ENCODE results near the gene GPR33. TPM values are rescaled to one million over a fixed set of nuclear protein-coding genes. Genes with fewer than 3 reads are reported as not detected.

Gene GPR33
- total RNA-seq, 1 experiment from 2014 or later, result not detected

DNA sequence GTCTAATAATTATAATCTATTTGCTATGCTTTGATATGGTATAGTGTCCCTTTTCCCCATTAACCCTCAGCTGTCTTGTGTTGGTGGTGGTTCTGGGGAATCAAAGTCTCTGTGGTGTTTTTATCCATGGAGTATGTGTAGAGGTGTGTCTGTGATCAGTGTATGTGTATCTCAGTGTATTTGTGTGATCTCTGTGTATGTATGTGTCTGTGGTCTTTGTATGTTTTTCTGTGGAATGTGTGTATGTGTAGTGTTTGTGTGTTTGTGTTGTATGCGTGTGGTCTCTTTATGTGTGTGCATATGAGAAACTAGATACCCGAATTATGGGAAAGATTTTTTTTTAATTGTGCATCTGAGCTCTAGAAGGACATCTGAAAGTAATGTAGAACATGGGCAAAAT lies 1.1 kb downstream of the GPR33 start:
- H2BK20ac ChIP-seq (ENCODE audit: low read depth, low read length, poor library complexity, severe bottlenecking), result no peak overlapping the region

More for the DNA sequence above, 1.1 kb downstream of the GPR33 start:
- Histone ChIP-seq H3K14ac (ENCODE audit: insufficient read depth, low read length) (no peak overlapping the region), H3T11ph (ENCODE audit: low read length) (no peak overlapping the region), H3K4me2 (ENCODE audit: insufficient read depth, insufficient read length, low read length) (no peak overlapping the region), H2BK5ac (ENCODE audit: insufficient read length, low read length) (no peak overlapping the region), H3K79me1 (ENCODE audit: insufficient read depth, low read depth, low read length, poor library complexity, severe bottlenecking) (no peaks in the 10 kb centered on the region), H2BK12ac (ENCODE audit: insufficient read length, low read depth, low read length) (no peak overlapping the region), H2BK120ac (ENCODE audit: low read depth, low read length, poor library complexity, severe bottlenecking) (no peak overlapping the region), H4K20me1 (ENCODE audit: control insufficient read depth, insufficient read depth, insufficient read length) (no peaks in the 10 kb centered on the region), H3K27me3 (ENCODE audit: insufficient read depth, low read length) (no peaks in the 10 kb centered on the region), H3K18ac (ENCODE audit: insufficient read length, low read depth, low read length) (no peak overlapping the region), H4K8ac (replicated peaks; ENCODE audit: insufficient read length, low read depth, low read length) (no peak overlapping the region), H3K4me1 (ENCODE audit: insufficient read depth, low read length) (no peaks in the 10 kb centered on the region), H3K56ac (ENCODE audit: insufficient read length, low read depth, low read length) (no peak overlapping the region), H2AFZ (ENCODE audit: low read length) (no peak overlapping the region), H3K23me2 (ENCODE audit: insufficient read length, low read depth, low read length, poor library complexity, severe bottlenecking) (no peaks in the 10 kb centered on the region), H4K91ac (ENCODE audit: insufficient read length, low read depth, low read length) (no peak overlapping the region), H3K4ac (ENCODE audit: low read depth, low read length) (no peak overlapping the region), H4K5ac (ENCODE audit: insufficient read length, low read depth, low read length) (no peak overlapping the region), H3K79me2 (ENCODE audit: insufficient read depth, low read length) (no peaks in the 10 kb centered on the region), H3K9me3 (ENCODE audit: control insufficient read depth, low read depth, low read length) (no peaks in the 10 kb centered on the region), H3K23ac (ENCODE audit: insufficient read length, low read depth, low read length) (no peak overlapping the region), H3K9ac (ENCODE audit: extremely low read depth, insufficient read length, low read length) (no peak overlapping the region), H2AK5ac (ENCODE audit: insufficient read length, low read length) (no peak overlapping the region), H2BK15ac (ENCODE audit: low read depth, low read length) (no peak overlapping the region), H3K27ac (ENCODE audit: insufficient read length, low read depth, low read length) (no peak overlapping the region)
- Mint-ChIP-seq H3K4me1 (no peaks in the 10 kb centered on the region), H3K4me3 (no peak overlapping the region; a peak in 1 of 5 replicates), H3K36me3 (ENCODE audit: insufficient read depth in 1 of 3, low read depth in 3 of 3) (no peaks in the 10 kb centered on the region), H3K27ac (no peak overlapping the region), H3K9me3 (no peaks in the 10 kb centered on the region), H3K27me3 (ENCODE audit: low read depth) (no peaks in the 10 kb centered on the region)
- WGBS (ENCODE audit: extremely low coverage, insufficient read length, low lambda C conversion rate), result 100% methylated on average over 1 of the region's 2 CpGs
- TF ChIP-seq CTCF (conservative IDR thresholded peaks at IDR 0.05), result no peak
- DNase-seq, result no peak
